ENCODE measurements around the gene PKMYT1.

PKMYT1 gene

DNA sequence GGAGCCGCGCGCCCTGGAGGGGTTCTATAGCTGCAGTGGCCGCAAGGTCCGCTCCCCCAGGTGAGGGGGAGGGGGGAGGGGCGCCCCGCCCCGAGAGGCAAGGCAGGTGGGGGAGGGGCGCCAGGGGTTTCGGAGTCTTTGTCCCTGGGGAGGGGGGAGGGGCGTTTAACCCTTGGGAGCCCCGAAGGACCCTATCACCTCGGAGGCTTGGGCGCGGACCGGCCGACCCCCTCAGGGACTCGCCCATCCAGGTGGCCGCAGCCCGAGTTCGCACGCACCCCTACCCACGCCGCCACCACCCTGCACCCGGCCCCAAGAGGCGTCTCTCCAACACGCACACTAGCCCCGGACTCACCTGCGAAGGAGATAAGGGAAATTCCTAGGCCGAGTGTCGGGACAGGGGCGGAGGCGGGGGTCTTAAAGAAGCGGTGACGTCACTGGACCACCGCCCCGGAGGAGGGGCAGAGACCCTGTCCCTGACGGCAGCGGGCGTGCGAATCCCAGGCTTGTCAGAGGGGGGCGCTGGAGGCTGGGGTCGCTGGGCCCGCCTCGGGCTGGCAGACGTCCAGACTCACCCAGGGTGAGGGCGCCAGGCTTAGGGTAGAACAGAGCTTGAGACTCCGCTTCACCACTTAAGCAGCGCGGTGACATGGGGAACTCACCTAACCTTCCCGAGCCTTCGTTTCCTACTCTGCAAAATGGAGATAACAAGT lies 37.7 kb upstream of the PKMYT1 start, which contains the start of gene CLDN6:
CLDN6 (minus strand) TSS at position 390 of the 713 bp plus-strand sequence. CDS start 2,162 bp downstream, outside the sequence.
- DNase-seq (ENCODE audit: low spot score), result peak; percentile 68

DNA sequence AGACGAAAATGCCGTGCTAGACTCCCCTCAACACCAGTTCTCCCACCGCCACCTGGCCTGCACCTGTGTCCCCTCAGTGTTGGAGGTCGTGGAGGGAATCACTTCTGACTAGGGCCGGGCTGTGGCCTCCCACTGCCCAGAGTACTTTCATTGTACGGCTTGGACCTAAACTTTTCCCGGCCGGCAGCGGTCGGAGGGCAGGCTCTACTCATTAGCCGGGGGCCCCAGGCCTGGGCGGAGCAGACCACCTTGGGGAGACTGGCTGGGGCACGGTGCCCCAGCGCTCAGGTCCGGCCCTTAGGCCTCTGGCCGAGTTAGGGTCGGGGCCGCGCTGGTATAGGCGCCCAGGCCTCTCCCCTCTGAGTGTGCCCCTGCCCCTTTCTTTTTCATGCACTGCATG lies 37.1 kb upstream of the PKMYT1 start:
- no peak for DNase-seq (ENCODE audit: low spot score)

GRCh38 chr16:3015865-3016521 lies 35.7 kb upstream of the PKMYT1 start:
- DNase-seq (ENCODE audit: low spot score), result no peak

DNA sequence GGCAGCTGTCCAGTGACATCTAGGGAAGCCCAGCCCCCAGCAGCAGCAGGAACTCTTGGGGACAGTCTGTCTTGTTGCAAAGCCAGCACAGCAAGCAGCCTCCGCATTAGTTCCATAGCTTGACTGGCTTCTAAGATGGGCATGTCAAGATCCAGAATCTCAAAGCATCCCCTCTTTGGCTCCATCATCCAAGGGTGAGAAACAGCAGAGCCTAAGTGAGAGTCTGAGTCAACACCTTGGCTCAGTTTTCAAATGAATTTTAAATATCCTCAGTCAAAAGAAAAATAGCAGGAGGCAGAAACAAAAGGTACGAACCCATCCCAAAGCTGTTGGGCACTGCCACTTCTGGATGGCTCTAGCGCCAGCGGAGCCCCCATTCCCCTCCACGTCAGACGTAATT lies 34.7 kb upstream of the PKMYT1 start:
- DNase-seq (ENCODE audit: low spot score), result no peak

- DNase-seq (ENCODE audit: low spot score), result no peak
These were observed 33.9 kb upstream of the PKMYT1 start for GRCh38 chr16:3013998-3014690.

- no peak for DNase-seq (ENCODE audit: low spot score)
These were observed 33.3 kb upstream of the PKMYT1 start for GRCh38 chr16:3013491-3013951.

DNA sequence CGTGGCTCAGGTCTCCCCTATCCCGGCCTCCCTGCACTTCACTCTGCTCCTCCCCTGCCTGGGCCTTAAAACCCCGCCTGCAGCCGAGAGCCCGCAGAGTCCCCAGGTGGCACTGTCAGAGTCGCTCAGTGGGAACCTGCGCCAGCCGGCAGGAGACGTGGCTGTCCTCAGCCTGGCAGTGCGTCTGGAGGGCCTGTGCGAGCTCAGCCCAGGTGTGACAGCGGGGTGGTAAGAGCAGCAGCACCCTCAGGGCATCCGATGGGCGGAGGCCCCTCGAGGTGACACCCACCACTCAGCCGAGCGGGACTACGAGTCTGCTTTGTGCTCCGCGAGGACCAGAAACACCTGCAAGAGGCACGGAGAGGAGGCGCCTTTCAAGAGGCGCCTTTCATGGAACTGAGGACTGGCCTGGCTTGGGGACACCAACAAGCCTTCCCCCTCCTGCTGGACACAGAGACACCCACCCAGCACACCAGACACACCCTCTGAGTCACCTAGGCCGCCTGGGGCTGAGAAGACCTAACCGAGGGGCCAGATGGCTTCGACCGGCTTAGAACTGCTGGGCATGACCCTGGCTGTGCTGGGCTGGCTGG lies 32.7 kb upstream of the PKMYT1 start, which contains the start of gene CLDN9:
CLDN9 (plus strand) TSS at position 96 of the 593 bp plus-strand sequence; CDS start at position 536, 440 bp downstream.
- no peak for DNase-seq (ENCODE audit: low spot score)

- no peak for DNase-seq (ENCODE audit: low spot score)
These were observed 32.0 kb upstream of the PKMYT1 start for GRCh38 chr16:3012246-3012645.

GRCh38 chr16:3010510-3010909 lies 30.3 kb upstream of the PKMYT1 start:
- DNase-seq (ENCODE audit: low spot score), result no peak

- DNase-seq (ENCODE audit: low spot score), result no peak
These were observed 29.5 kb upstream of the PKMYT1 start for GRCh38 chr16:3009568-3010390.

GRCh38 chr16:3008690-3009037 lies 28.4 kb upstream of the PKMYT1 start:
- DNase-seq (ENCODE audit: low spot score), result no peak

DNA sequence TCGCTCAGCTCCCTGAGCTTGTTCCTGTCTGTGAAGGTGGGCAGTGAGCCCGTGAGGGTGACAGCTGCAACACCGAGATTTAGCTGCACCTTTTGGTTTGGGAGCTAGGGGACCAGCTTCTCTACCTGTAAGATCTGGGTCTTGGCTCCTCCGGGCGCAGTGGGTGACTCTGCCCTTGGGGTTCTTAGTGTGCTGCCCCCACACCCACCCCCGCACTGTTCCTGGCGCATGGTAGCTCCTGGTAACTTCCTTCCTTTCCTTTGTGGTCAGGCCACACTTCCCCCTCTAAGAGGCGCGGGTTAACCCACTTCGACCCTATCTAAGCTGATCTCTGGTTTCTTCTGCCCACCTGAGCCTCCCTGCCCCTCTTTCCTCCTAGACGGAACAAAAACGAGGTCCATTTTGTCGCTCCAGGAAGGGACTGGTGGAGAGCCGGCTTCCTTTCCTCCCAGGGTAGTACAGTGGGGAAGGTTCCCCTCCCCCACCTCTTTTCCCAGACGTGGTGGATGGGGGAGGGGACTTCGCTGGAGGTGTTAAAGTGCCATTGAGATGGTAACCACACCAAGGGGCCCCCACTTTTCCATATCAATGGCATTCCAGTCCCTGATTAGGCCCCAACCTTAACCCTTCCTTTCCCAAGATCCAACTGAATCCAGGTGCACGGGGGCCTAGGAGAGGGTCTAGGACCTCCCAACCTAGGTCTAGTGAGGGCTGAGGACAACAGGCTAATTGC lies 27.9 kb upstream of the PKMYT1 start:
- DNase-seq (ENCODE audit: low spot score), result no peak

GRCh38 chr16:3007059-3007956 lies 27.1 kb upstream of the PKMYT1 start:
- no peak for DNase-seq (ENCODE audit: low spot score)

- no peak for DNase-seq (ENCODE audit: low spot score)
These were observed 24.6 kb upstream of the PKMYT1 start for GRCh38 chr16:3004781-3005284.

- DNase-seq (ENCODE audit: low spot score), result no peak
These were observed 24.1 kb upstream of the PKMYT1 start for GRCh38 chr16:3004319-3004718.

- DNase-seq (ENCODE audit: low spot score), result peak; percentile 98
These were observed 23.5 kb upstream of the PKMYT1 start for GRCh38 chr16:3003582-3004270.

DNA sequence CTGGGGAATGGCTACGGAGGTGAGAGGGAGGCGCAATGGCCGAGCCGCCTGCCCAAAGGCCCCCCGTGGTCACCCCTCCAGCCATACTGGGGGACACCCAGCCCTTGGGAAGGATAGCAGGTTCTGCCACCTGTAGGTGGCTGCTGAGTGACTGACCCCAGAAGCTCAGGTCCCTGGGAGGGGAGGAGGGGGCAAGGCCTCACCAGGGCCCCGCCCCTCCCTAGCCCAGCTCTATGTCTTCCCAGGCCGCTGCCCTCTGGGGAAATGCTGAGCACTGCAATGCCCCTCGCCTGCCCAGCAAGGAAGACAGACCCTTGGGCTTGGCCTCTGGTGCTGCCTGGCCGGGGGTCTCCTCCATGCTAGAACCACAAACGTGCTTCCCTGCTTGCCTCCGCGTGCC lies 21.1 kb upstream of the PKMYT1 start:
- DNase-seq (ENCODE audit: low spot score), result no peak

- DNase-seq (ENCODE audit: low spot score), result no peak
These were observed 20.3 kb upstream of the PKMYT1 start for GRCh38 chr16:3000540-3000939.

GRCh38 chr16:2999929-3000328 lies 19.7 kb upstream of the PKMYT1 start:
- DNase-seq (ENCODE audit: low spot score), result no peak

Measured in HuH-7 (cell line).